ENCODE data around the gene PLP2.

The PLP2 gene

GRCh38 chrX:49209434-49210251, 37.9 kb downstream of the PLP2 start:
- no peak for DNase-seq (ENCODE audit: low read depth in 2 of 2)

GRCh38 chrX:49210406-49210805, 38.7 kb downstream of the PLP2 start:
- no peak for DNase-seq (ENCODE audit: low read depth in 2 of 2)

GRCh38 chrX:49211074-49211473, 39.4 kb downstream of the PLP2 start:
- no peak for DNase-seq (ENCODE audit: low read depth in 2 of 2)

GRCh38 chrX:49212209-49212608, 40.5 kb downstream of the PLP2 start:
- DNase-seq (ENCODE audit: low read depth in 2 of 2), result no peak

GRCh38 chrX:49212861-49213260, 41.2 kb downstream of the PLP2 start:
- no peak for DNase-seq (ENCODE audit: low read depth in 2 of 2)

GRCh38 chrX:49214416-49214815, 42.7 kb downstream of the PLP2 start:
- no peak for DNase-seq (ENCODE audit: low read depth in 2 of 2)

- no peak for DNase-seq (ENCODE audit: low read depth in 2 of 2)
Observed at GRCh38 chrX:49214996-49215526, 43.4 kb downstream of the PLP2 start.

GRCh38 chrX:49220100-49220499, 48.4 kb downstream of the PLP2 start:
- no peak for DNase-seq (ENCODE audit: low read depth in 2 of 2)

GRCh38 chrX:49221868-49222267, 50.2 kb downstream of the PLP2 start:
- DNase-seq (ENCODE audit: low read depth in 2 of 2), result no peak
